ENCODE data around the gene GTF2H4. TPM values are rescaled to one million over a fixed set of nuclear protein-coding genes. Genes with fewer than 3 reads are reported as not detected.
"Not testable (repeated sequence)": the region's sequence is repeated elsewhere in the genome, so short reads cannot be mapped to it uniquely, and the experiment has no call there.

GTF2H4 gene
- total RNA-seq, 1 donor from 2014 or later, result 21.4 TPM

GRCh38 chr6:30891816-30892538 is 16.0 kb upstream of the GTF2H4 start:
- intact Hi-C loops (cut with micrococcal nuclease), result no loop called here
- no peak for DNase-seq
- no peak for ATAC-seq

- no peak for DNase-seq
- intact Hi-C loops (cut with micrococcal nuclease), result no loop called here
- no peak for ATAC-seq
Observed at GRCh38 chr6:30893001-30893591, 14.9 kb upstream of the GTF2H4 start.

GRCh38 chr6:30893666-30894065 is 14.3 kb upstream of the GTF2H4 start:
- intact Hi-C loops (cut with micrococcal nuclease), result no loop called here
- no peak for ATAC-seq
- DNase-seq, result no peak

GRCh38 chr6:30894381-30894780 is 13.6 kb upstream of the GTF2H4 start:
- no peak for DNase-seq
- intact Hi-C loops (cut with micrococcal nuclease), result no loop called here
- no peak for ATAC-seq

GRCh38 chr6:30894935-30895334 is 13.1 kb upstream of the GTF2H4 start:
- DNase-seq (no peak), ATAC-seq (no peak)
- intact Hi-C loops (cut with micrococcal nuclease), result no loop called here

GRCh38 chr6:30895343-30895742 is 12.7 kb upstream of the GTF2H4 start:
- DNase-seq, result no peak

GRCh38 chr6:30896541-30896940 is 11.5 kb upstream of the GTF2H4 start:
- intact Hi-C loops (cut with micrococcal nuclease), result no loop called here
- ATAC-seq (no peak), DNase-seq (no peak)

More at GRCh38 chr6:30895343-30895742, 12.7 kb upstream of the GTF2H4 start:
- intact Hi-C loops (cut with micrococcal nuclease), result no loop called here
- ATAC-seq, result no peak

- DNase-seq (no peak), ATAC-seq (no peak)
- intact Hi-C loops (cut with micrococcal nuclease), result no loop called here
Observed at GRCh38 chr6:30897882-30898281, 10.1 kb upstream of the GTF2H4 start.

GRCh38 chr6:30898750-30899360 is 9.2 kb upstream of the GTF2H4 start:
- ATAC-seq, result no peak
- DNase-seq, result no peak
- intact Hi-C loops (cut with micrococcal nuclease), result no loop called here

- DNase-seq (no peak), ATAC-seq (no peak)
- intact Hi-C loops (cut with micrococcal nuclease), result no loop called here
Observed at GRCh38 chr6:30900863-30901417, 7.1 kb upstream of the GTF2H4 start.

- DNase-seq (no peak), ATAC-seq (no peak)
- intact Hi-C loops (cut with micrococcal nuclease), result no loop called here
Observed at GRCh38 chr6:30901436-30901835, 6.6 kb upstream of the GTF2H4 start.

- DNase-seq; ATAC-seq; intact Hi-C loops (cut with micrococcal nuclease): not testable (repeated sequence)
Observed at GRCh38 chr6:30902196-30902595, 5.8 kb upstream of the GTF2H4 start.

- intact Hi-C loops (cut with micrococcal nuclease), result no loop called here
Observed at GRCh38 chr6:30902709-30903108, 5.3 kb upstream of the GTF2H4 start.

GRCh38 chr6:30903236-30903635 is 4.8 kb upstream of the GTF2H4 start:
- intact Hi-C loops (cut with micrococcal nuclease), result no loop called here
- ATAC-seq, result no peak
- no peak for DNase-seq

More at GRCh38 chr6:30902709-30903108, 5.3 kb upstream of the GTF2H4 start:
- ATAC-seq (no peak), DNase-seq (peak; percentile 10)

GRCh38 chr6:30907290-30907757 is 683 bp upstream of the GTF2H4 start:
- ATAC-seq; DNase-seq; intact Hi-C loops (cut with micrococcal nuclease): not testable (repeated sequence)

- ATAC-seq (no peak), DNase-seq (no peak)
- intact Hi-C loops (cut with micrococcal nuclease), result no loop called here
Observed at GRCh38 chr6:30908700-30909099, 693 bp downstream of the GTF2H4 start.

- intact Hi-C loops (cut with micrococcal nuclease), result loop anchor here (5.0 kb wide), 1 partner anchor 343 kb away; no protein-coding TSS in a partner anchor
- ATAC-seq, result not testable (repeated sequence)
- DNase-seq, result peak; percentile 23
Observed at GRCh38 chr6:30910473-30910872, 2.5 kb downstream of the GTF2H4 start.

GRCh38 chr6:30912746-30913520 is 4.9 kb downstream of the GTF2H4 start:
- DNase-seq (peak; percentile 21), ATAC-seq (no peak)
- intact Hi-C loops (cut with micrococcal nuclease), result loop anchor here (5.0 kb wide), 1 partner anchor 346 kb away; no protein-coding TSS in a partner anchor

- DNase-seq (no peak), ATAC-seq (peak; percentile 54)
- intact Hi-C loops (cut with micrococcal nuclease), result loop anchor here (5.0 kb wide), 1 partner anchor 346 kb away; no protein-coding TSS in a partner anchor
Observed at GRCh38 chr6:30913721-30914075, 5.7 kb downstream of the GTF2H4 start.

Data from left ventricle myocardium superior (tissue), 1 donor.